Measurements from ENCODE around the gene LCE3E.

The LCE3E gene

GRCh38 chr1:152533327-152533938 is 33.1 kb downstream of the LCE3E start:
- Histone ChIP-seq H3K4me1 (ENCODE audit: insufficient read depth, low read length, severe bottlenecking) (no peaks in the 10 kb centered on the region), H3K4me2 (ENCODE audit: low read length) (no peak overlapping the region), H3K9me3 (ENCODE audit: low read length) (no peaks in the 10 kb centered on the region), H3K9ac (ENCODE audit: low read length) (no peak overlapping the region), H3K36me3 (ENCODE audit: insufficient read depth, low read length) (no peaks in the 10 kb centered on the region), H3K9me2 (ENCODE audit: low read depth, low read length) (no peaks in the 10 kb centered on the region), H3F3A (ENCODE audit: insufficient read depth, low read length) (no peaks in the 10 kb centered on the region), H3K27ac (ENCODE audit: low read depth, low read length, poor library complexity, severe bottlenecking) (no peak overlapping the region), H3K27me3 (ENCODE audit: insufficient read depth, low read length) (no peaks in the 10 kb centered on the region), H2AFZ (ENCODE audit: low read length) (no peak overlapping the region), H4K20me1 (ENCODE audit: insufficient read depth, low read length) (no peaks in the 10 kb centered on the region), H3K79me2 (ENCODE audit: insufficient read depth, low read length) (no peaks in the 10 kb centered on the region), H3K4me3 (ENCODE audit: low read depth, low read length, poor library complexity, severe bottlenecking) (no peak overlapping the region)
- peak; percentile 80 for TF ChIP-seq CTCF (IDR thresholded peaks at IDR 0.05; ENCODE audit: low read length)
- TF ChIP-seq EZH2 (IDR thresholded peaks at IDR 0.05; ENCODE audit: borderline replicate concordance, low read length) = no peak

- Histone ChIP-seq H3K9ac (ENCODE audit: low read length) (no peak overlapping the region), H3K9me3 (ENCODE audit: low read length) (no peaks in the 10 kb centered on the region), H3K27me3 (ENCODE audit: insufficient read depth, low read length) (no peaks in the 10 kb centered on the region), H3K27ac (ENCODE audit: low read depth, low read length, poor library complexity, severe bottlenecking) (no peak overlapping the region), H3K36me3 (ENCODE audit: insufficient read depth, low read length) (no peaks in the 10 kb centered on the region), H3K79me2 (ENCODE audit: insufficient read depth, low read length) (no peaks in the 10 kb centered on the region), H2AFZ (ENCODE audit: low read length) (no peak overlapping the region), H4K20me1 (ENCODE audit: insufficient read depth, low read length) (no peaks in the 10 kb centered on the region), H3K4me2 (ENCODE audit: low read length) (no peak overlapping the region), H3F3A (ENCODE audit: insufficient read depth, low read length) (no peaks in the 10 kb centered on the region), H3K4me3 (ENCODE audit: low read depth, low read length, poor library complexity, severe bottlenecking) (no peak overlapping the region), H3K9me2 (ENCODE audit: low read depth, low read length) (no peaks in the 10 kb centered on the region), H3K4me1 (ENCODE audit: insufficient read depth, low read length, severe bottlenecking) (no peaks in the 10 kb centered on the region)
- no peak for TF ChIP-seq EZH2 (IDR thresholded peaks at IDR 0.05; ENCODE audit: borderline replicate concordance, low read length)
- no peak for TF ChIP-seq CTCF (IDR thresholded peaks at IDR 0.05; ENCODE audit: low read length)
These were observed 41.4 kb downstream of the LCE3E start for GRCh38 chr1:152525080-152525641.

GRCh38 chr1:152520561-152521090 is 46.0 kb downstream of the LCE3E start:
- no peaks in the 10 kb centered on the region for H3K9me2 ChIP-seq (ENCODE audit: low read depth, low read length)
- no peaks in the 10 kb centered on the region for H3K79me2 ChIP-seq (ENCODE audit: insufficient read depth, low read length)
- no peaks in the 10 kb centered on the region for H3F3A ChIP-seq (ENCODE audit: insufficient read depth, low read length)
- TF ChIP-seq EZH2 (IDR thresholded peaks at IDR 0.05; ENCODE audit: borderline replicate concordance, low read length) (no peak), CTCF (IDR thresholded peaks at IDR 0.05; ENCODE audit: low read length) (no peak)
- H3K4me1 ChIP-seq (ENCODE audit: insufficient read depth, low read length, severe bottlenecking) = no peaks in the 10 kb centered on the region
- H3K9ac ChIP-seq (ENCODE audit: low read length) = no peak overlapping the region
- no peaks in the 10 kb centered on the region for H3K9me3 ChIP-seq (ENCODE audit: low read length)
- no peaks in the 10 kb centered on the region for H3K36me3 ChIP-seq (ENCODE audit: insufficient read depth, low read length)
- H3K4me3 ChIP-seq (ENCODE audit: low read depth, low read length, poor library complexity, severe bottlenecking) = no peak overlapping the region
- no peaks in the 10 kb centered on the region for H4K20me1 ChIP-seq (ENCODE audit: insufficient read depth, low read length)
- no peaks in the 10 kb centered on the region; the same call in 1 of the 2 replicates for H3K27me3 ChIP-seq (ENCODE audit: insufficient read depth, low read length)
- no peak overlapping the region for H3K4me2 ChIP-seq (ENCODE audit: low read length)
- H3K27ac ChIP-seq (ENCODE audit: low read depth, low read length, poor library complexity, severe bottlenecking) = no peak overlapping the region
- H2AFZ ChIP-seq (ENCODE audit: low read length) = no peak overlapping the region
